Thoracic aorta (tissue), 2 donors: Measurements from ENCODE around the gene ANP32B. TPM values are rescaled to one million over a fixed set of nuclear protein-coding genes. Genes with fewer than 3 reads are reported as not detected.
A peak's percentile ranks its signal among the peaks of the same experiment; 100 is the strongest.

Experiments
- ATAC-seq: fragments of 150-250 bp; one replicate; pipeline ENCODE4 v1.8.0; 2017; ENCODE audit warnings: low read depth; ENCODE audit not compliant: insufficient number of reproducible peaks, low FRiP score
- DNase-seq: peaks from one replicate; pipeline ENCODE4 v3.0.0-alpha.2; 2020; ENCODE audit warnings: low spot score
- H3K27ac ChIP-seq, 2 donors: fragments of 200-600 bp; sonication (generic); 1 replicate in 1 of 2; 2 replicates in 1 of 2; pipeline ENCODE4 v1.5.1; 2016; ENCODE audit warnings: mild to moderate bottlenecking in 2 of 2, moderate library complexity in 2 of 2
- H3K27me3 ChIP-seq: fragments of 200-600 bp; sonication (generic); replicated peaks from 2 replicates; pipeline ENCODE4 v1.6.0; 2016; ENCODE audit warnings: mild to moderate bottlenecking; ENCODE audit not compliant: insufficient read depth
- H3K36me3 ChIP-seq: fragments of 200-600 bp; sonication (generic); one replicate; pipeline ENCODE4 v1.5.1; 2016
- H3K4me1 ChIP-seq, 2 donors: fragments of 200-600 bp; sonication (generic); 1 replicate in 1 of 2; 2 replicates in 1 of 2; pipeline versions ENCODE4 v1.5.1 to v1.6.0; 2016; ENCODE audit warnings: low read depth in 2 of 2, mild to moderate bottlenecking in 1 of 2; ENCODE audit not compliant: control insufficient read depth in 1 of 2
- H3K4me3 ChIP-seq: fragments of 200-600 bp; sonication (generic); 2 replicates; pipeline ENCODE4 v1.5.1; 2016; ENCODE audit warnings: mild to moderate bottlenecking
- H3K9me3 ChIP-seq: fragments of 200-600 bp; sonication (generic); 2 replicates; pipeline ENCODE4 v1.5.1; 2016
- CTCF ChIP-seq: fragments of 200-600 bp; sonication (generic); IDR thresholded peaks from one replicate; pipeline ENCODE4 v1.5.1; 2019; ENCODE audit warnings: antibody characterized with exemption
- total RNA-seq, 2 donors: library from RNA; depleted of rRNA; stranded (reverse); fragments of >200 nt; gene quantifications; one replicate each; pipeline versions ENCODE4 v1.1.0 to v1.2.3, GENCODE V29; 2016

Gene ANP32B
- total RNA-seq = 10 to 100 TPM; 23.3 to 65.7 TPM

- Histone ChIP-seq H3K4me3 (peak within 1 kb of the TSS; percentile 100), H3K4me1 (peaks cover 7 to 26% of the 10 kb centered on the region in 2 donors), H3K27ac (peak within 1 kb of the TSS; percentile 97 to 99), H3K36me3 (no peaks in the 10 kb centered on the region), H3K27me3 (no peaks in the 10 kb centered on the region), H3K9me3 (no peaks in the 10 kb centered on the region)
- ATAC-seq (peak; percentile 67), DNase-seq (peak; percentile 74)
- TF ChIP-seq CTCF = peak; percentile 80
Measured at GRCh38 chr9:97982683-97983588, at the start of gene ANP32B. Gene ANP32B, plus strand, starts transcription at chr9:97983341. Its CDS starts 215 bp downstream, at chr9:97983556.

GRCh38 chr9:97934321-97935115 lies 48.6 kb upstream of the ANP32B start:
- Histone ChIP-seq H3K36me3 (no peaks in the 10 kb centered on the region), H3K4me3 (no peak overlapping the region), H3K4me1 (no peaks in the 10 kb centered on the region), H3K27ac (no peak overlapping the region), H3K9me3 (no peaks in the 10 kb centered on the region), H3K27me3 (no peaks in the 10 kb centered on the region)
- ATAC-seq (no peak), DNase-seq (no peak)
- no peak for TF ChIP-seq CTCF

- Histone ChIP-seq H3K36me3 (no peaks in the 10 kb centered on the region), H3K9me3 (no peaks in the 10 kb centered on the region), H3K4me3 (no peak overlapping the region), H3K27ac (no peak overlapping the region), H3K27me3 (no peaks in the 10 kb centered on the region), H3K4me1 (no peaks in the 10 kb centered on the region)
- no peak for ATAC-seq
- DNase-seq = no peak
- no peak for TF ChIP-seq CTCF
Measured at GRCh38 chr9:97935276-97935675, 47.9 kb upstream of the ANP32B start.

GRCh38 chr9:97936998-97937397 lies 46.1 kb upstream of the ANP32B start:
- no peak for DNase-seq
- H3K36me3 ChIP-seq = no peaks in the 10 kb centered on the region
- no peaks in the 10 kb centered on the region for H3K9me3 ChIP-seq
- TF ChIP-seq CTCF = no peak
- H3K27me3 ChIP-seq = no peaks in the 10 kb centered on the region
- no peak overlapping the region for H3K27ac ChIP-seq
- no peak for ATAC-seq
- H3K4me3 ChIP-seq = no peak overlapping the region
- no peaks in the 10 kb centered on the region for H3K4me1 ChIP-seq

GRCh38 chr9:97938081-97938644 lies 45.0 kb upstream of the ANP32B start, which contains the start of gene HEMGN:
Gene HEMGN, minus strand, starts transcription at chr9:97938172. Its CDS starts 36 bp downstream, at chr9:97938136.
- TF ChIP-seq CTCF = no peak
- Histone ChIP-seq H3K27ac (no peak within 1 kb of the TSS), H3K36me3 (no peaks in the 10 kb centered on the region), H3K9me3 (no peaks in the 10 kb centered on the region), H3K4me1 (no peaks in the 10 kb centered on the region), H3K4me3 (no peak within 1 kb of the TSS), H3K27me3 (no peaks in the 10 kb centered on the region)
- no peak for ATAC-seq
- no peak for DNase-seq
